D341Med (cell line): ENCODE data around the gene OR52M1.
A peak's percentile ranks its signal among the peaks of the same experiment; 100 is the strongest.
"Not testable (repeated sequence)": the region's sequence is repeated elsewhere in the genome, so short reads cannot be mapped to it uniquely, and the experiment has no call there.

Source experiments
- DNase-seq: peaks from one replicate; pipeline ENCODE4 v3.0.0; 2012; ENCODE audit warnings: low spot score

Gene OR52M1, protein sequence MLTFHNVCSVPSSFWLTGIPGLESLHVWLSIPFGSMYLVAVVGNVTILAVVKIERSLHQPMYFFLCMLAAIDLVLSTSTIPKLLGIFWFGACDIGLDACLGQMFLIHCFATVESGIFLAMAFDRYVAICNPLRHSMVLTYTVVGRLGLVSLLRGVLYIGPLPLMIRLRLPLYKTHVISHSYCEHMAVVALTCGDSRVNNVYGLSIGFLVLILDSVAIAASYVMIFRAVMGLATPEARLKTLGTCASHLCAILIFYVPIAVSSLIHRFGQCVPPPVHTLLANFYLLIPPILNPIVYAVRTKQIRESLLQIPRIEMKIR

DNA sequence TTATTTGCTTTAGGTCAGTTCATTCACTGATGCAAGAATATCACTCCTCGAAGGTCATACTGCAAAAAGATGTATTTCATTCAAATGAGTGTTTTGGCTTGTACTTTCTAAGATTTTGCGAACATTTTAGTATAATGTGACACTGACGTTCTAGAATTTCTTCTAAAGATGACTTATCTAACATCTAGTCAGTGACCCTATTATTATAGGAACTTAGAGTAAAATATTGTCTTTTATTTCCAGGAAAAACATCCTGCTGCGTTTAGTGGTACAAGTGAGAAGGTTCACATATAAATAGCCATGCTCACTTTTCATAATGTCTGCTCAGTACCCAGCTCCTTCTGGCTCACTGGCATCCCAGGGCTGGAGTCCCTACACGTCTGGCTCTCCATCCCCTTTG is at the start of gene OR52M1:
Gene OR52M1 (plus strand): TSS at position 301 of the 400 bp plus-strand sequence. CDS start 0 bp downstream, at position 301.
- DNase-seq = no peak

DNA sequence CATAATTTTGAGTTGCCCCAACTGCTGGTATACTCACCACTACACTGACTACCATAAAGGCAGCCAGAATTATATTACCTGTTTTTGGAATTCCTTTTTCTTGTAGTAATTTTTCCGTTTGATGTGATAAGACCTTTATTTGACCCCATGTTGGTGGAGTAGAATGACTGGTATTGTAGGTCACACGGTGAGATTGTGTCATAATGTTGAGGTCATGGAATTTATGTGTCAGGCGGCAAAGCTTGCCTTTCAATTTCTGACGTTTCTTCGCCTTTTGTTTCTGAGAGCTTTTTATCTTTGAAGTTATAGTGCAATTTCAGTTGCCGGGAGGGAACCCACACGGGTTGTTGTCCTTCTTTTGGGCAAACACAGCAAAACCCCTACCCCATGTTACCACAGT is 49.5 kb upstream of the OR52M1 start:
- DNase-seq = no peak

DNA sequence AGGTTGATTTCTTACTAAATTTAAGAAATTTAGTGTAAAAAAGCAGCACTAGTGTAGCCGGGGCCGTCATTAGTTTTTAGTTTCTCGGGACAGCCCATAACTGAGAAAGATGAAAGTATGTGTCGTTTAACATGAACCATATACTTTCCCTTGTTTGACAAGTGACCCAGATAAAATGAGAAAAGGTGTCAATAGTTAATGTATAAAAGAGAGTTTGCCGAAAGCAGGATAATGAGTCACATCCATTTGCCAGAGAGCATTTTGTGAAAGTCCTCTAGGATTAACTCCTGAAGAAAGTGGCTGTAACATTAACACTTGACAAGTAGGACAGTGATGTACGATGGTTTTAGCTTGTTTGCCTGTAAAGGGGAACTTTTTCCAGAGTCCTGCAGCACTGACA is 49.0 kb upstream of the OR52M1 start:
- no peak for DNase-seq

DNA sequence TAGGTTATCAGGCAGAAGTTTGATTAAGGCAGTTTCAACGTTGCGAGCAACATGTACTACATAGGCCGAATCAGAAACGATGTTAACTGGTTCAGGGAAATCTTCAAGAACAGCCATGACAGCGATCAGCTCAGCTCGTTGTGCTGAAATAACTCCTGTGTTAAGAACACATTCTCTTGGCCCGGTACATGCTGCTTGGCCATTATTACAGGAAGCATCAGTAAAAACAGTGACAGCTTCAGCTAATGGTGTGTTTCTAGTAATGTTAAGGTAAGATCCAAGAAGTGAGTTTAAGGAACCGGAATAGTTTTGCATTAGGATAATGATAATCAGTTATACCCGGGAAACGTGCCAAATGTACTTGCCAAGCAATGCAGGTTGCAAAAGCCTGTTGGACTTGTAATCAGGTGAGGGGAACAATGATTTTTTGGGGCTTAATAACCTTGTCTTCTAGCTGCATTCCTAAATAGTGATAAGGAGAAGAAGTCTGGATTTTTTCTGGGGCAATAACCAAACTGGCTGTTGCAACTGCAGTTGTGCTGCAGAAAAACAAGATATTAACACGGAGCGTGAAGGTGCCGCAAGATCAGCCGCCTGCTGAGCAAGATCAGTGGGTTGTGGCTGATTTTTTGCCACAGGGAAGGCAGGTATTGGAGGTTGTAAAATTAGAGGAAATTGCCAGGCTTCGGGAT is 48.3 kb upstream of the OR52M1 start:
- no peak for DNase-seq

DNA sequence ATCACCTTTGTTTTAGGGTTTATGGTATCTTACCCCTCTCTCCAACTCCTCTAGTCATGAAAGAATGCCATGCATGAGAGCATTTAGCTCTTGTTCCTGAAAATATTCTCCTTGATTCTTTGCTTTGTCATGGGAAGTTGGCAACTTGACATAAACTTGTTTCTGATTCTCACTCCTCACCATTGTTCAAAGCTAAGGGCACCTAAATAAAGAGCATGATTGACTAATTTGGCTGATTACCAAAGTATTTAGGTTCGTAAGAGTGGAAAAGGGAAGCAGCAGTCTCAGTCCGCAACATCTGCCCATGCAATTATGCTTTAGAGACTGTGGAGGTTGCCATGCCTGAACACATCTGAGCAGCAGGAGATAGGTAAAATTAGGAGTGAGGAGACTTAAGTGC is 36.1 kb upstream of the OR52M1 start:
- DNase-seq = no peak

DNA sequence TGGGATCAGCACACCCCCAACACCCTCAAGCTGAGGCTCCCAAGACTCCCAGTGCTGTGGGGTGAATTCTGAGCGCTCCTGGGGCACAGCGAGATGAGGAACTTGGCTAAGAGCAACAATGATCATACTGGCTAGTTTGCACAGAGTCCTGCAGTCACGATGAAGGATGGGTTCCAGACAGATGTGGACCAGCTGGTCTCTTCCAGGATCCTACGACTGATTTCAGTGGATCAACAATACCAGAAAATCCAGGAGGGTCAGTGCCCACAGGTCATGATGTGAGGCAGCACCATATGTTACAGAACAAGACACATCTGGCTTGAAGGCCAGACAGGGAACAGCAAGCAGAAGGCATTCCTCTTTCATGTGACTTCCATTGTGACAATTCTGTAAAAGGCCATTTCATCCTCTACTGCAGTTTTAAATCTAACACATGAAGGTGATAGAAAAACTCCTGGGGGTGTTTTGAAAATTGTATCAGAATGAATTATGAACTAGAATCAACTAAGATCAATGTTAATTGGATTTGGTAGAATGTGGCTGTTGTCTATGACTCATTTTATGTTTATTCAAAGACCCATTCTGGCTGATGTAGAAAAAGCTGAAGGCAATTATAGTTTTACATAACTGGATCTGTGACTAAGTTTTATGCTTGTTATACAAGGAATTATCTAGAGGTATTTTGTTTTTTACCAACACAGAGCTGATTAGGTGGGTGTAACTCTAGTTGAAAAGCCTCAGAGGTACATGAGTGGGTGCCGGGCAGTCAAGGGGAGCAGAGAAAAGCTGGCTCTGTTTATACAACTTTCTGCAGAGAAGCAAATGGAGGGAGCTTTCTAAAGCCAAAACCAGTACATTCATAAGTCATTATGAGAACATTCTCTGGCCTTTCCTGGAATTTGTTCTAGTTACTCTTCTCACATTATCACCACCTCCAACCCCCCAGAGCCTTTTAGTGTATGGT is 33.4 kb upstream of the OR52M1 start:
- no peak for DNase-seq

DNA sequence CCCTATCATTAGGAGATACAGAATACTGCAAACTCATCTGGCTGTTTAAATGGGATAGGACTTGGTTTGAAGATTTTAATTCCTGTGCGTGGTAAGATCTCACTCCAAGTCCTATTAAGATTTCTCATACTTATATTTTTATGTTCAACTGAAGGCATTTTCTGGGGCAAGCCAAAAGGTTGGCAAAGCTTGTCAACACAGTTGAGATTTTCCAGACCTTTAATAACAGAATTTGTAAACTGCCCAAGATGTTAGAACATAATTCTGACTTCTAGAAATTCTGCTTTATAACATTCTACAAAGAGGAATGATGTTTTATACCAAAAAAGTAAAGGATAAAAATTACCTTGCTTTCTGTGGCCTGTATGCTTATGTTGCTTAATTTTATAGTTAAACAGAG is 30.8 kb upstream of the OR52M1 start:
- no peak for DNase-seq

DNA sequence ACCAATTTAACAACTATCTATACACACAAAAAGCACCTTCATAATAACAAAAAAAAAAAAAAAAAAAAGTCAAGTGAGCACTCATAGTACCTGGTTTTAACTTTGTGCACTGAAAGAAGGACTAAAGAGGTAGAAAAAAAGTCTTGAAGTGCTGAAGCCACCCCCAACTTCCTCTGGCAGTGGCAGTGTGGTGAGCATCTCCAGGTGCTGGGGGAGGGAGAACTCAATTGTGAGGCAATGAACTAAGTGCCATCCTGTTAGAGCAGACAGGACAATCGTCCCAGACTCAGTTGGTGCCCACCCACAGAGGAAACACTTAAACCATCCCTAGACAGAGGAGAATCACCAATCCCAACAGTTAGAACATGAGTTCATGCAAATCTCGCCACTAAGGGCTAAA is 22.7 kb upstream of the OR52M1 start:
- DNase-seq = no peak

DNA sequence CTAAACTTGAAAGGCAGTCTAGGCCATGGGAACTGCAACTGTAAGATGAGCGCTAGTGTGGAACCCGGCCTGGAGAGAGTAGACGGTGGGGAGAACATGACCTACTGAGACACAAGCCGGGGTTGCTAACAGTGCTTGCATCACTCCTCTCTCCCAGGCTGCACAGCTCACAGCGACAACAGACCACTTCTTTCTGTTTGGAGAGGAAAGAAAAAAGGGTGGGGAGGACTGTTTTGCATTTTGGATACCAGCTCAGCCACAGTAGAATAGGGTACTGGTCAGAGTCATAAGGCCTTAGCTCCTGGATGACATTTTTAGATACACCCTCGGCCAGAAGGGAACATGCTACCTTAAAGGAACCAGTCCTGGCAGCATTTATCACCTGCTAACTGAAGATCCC is 22.2 kb upstream of the OR52M1 start:
- DNase-seq = no peak

DNA sequence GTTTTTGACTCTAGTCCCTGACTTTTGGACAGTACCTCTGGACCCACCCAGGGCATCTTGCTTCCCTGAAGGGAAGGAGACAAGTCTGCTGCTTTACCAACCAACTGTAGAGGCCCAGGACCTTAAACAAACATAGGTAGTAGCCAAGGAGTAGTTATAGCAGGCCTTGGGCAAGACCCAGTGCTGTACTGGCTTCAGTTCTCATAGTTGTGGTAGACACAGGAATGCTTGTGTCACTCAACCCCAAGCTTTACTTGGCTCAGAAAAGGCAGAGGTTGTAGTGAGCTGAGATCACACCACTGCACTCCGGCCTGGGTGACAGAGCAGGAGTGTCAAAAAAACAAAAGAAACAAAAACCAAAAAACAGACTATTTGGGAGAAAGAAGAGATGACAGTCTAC is 21.3 kb upstream of the OR52M1 start:
- no peak for DNase-seq

DNA sequence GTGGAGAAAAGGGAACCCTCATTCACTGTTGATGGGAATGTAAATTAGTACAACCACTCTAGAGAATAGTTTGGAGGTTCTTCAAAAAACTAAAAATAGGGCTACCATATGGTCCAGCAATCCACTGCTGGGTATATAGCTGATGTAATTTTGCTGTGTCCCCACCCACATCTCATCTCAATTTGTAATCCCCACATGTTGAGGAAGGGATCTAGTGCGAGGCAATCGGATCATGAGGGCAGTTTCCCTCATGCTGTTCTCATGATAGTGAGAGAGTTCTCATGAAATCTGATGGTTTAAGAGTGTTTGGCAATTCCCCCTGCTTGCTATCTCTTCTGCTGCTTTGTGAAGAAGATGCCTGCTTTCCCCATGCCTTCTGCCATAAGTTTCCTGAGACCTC is 17.1 kb upstream of the OR52M1 start:
- no peak for DNase-seq

DNA sequence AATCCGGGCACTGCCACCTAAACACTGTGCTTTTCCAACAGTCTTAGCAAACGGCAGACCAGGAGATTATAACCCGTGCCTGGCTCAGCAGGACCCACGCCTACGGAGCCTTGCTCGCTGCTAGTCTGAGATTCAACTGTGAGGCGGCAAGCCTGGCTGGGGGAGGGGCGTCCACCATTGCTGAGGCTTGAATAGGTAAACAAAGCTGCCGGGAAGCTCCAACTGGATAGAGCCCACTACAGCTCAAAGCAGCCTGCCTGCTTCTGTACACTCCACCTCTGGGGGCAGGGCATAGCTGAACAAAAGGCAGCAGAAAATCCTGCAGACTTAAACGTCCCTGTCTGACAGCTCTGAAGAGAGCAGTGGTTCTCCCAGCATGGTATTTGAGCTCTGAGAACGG is 13.3 kb upstream of the OR52M1 start:
- not testable (repeated sequence) for DNase-seq

DNA sequence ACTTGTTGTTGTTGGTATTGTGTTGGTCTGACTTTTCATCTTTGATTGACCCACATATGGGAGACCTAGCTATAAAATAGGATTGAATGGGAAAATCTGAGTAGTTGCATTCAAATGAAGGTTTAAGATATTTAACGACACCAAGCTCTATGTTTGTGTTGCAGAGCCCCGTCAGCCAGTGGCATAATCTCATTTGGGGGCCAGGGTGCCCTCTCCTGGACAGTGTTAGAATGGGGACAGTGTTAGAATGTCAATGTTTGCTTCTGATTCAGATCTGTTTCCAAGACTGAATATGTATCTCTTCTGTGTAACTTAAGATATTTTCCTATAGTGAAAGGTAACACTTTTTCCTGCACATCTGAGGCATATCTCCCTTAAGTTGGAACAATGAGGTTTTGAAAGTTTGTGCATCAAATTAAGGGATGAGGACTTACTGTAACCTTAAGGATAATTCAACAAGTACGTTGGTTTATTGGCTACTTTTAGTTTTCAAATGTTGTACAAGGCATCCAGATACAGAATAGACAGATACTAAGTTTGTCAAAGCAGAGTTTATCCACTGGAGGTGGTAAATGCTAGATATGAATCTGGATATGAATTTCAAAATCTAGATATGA is 5.3 kb upstream of the OR52M1 start:
- peak; percentile 30 for DNase-seq

DNA sequence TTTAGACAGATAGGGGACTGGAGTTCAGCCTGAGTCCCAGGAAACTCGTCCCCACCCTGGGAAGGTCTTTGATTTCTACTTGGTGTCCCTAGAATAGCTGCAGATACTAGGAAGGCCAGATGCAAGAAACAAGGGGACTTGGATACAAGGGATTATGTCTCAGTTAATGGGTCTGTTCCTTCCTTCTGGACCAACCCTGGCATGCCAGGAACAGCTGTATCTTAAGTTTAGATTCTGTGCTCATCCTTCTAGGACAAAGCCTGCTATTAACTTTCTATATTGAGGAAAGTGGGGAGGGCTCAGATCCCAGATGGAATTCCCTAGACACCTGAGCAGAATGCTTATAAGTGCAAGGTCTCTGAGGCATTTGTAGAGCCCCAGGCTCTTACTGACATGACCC is 3.9 kb upstream of the OR52M1 start:
- no peak for DNase-seq

DNA sequence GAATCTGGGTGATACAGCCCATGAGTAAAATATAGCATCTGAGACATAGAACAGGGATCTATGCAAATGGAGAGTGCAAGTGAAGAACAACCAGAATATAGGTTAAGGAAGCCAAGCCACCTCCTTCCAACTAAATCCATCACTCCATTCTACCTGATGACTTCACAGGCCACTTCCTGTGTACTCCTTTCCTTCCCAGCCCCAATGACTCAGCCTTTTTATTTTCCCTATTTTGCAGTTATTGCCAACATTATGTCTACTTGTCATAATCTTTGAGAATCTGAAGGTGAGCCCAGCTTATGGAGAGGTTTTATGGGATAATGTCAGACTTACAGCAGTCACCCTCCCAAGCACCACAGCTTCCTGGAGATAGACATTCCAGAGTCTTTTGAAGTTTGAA is 1.4 kb upstream of the OR52M1 start:
- DNase-seq = no peak

DNA sequence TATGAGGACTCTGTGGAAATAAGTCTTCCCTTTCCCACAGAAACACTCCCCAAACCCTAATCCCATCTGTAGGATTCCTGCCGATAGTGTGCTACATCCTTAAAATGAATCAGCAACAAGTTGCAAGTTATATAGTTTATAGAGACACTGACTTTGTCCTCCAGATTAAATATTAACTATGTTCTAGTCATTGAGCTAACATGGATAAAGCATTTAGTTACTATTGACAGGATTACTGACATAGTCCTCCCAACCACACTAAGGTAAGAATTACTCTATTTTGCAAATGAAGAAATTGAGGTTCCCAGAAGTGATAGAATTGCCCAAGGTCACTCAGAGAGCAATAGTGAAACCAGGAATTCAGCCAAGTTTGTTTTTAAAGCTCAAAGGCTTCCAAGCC is 1.9 kb downstream of the OR52M1 start:
- DNase-seq = no peak

DNA sequence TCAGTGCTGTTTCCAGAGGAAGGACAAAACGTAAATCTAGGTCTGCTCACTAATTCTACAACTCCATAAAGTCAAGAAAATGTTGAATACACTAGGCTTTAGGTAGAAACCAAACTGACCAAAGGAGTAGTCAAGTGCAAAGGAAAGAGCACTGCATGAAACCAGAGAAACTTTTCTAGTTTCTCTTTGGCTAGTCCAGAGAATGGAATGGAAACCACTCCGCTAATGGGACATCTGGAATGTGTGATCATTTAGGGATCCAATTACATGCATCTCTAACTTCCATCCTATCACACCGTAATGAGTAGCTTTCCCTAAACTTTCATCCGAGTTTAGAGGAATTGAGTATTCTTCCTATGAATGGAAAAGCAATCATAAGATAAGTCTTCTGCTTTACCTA is 2.4 kb downstream of the OR52M1 start:
- no peak for DNase-seq

DNA sequence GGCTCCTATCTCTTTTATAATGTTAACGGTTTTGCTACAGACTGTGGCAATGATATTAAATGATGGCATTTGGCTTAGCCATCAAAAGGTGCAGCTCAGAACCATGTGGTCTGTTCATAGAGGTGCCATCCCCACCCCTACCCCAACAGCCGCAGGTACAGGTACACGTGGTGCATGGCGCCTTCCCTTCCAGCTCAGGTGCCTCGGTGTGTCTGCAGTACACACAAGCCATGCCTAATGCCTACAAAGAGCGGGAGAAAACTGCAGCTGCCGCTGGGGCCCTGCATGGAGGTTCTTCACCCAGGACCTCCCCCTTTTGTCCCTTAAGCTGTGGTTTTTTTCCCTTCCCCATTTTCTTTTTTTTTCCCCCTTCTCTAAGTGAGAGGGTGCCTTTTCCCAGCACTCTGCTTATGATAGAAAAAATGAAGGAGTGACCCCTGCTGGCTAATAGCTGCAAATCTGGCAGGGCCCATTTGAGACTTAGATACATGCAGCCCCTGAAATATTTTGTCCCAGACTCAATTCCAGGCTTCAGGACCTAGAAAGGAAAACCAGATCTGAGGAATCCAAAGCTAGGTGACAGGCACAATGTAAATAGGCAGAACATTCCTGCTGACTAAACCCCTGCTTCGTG is 6.5 kb downstream of the OR52M1 start:
- no peak for DNase-seq

DNA sequence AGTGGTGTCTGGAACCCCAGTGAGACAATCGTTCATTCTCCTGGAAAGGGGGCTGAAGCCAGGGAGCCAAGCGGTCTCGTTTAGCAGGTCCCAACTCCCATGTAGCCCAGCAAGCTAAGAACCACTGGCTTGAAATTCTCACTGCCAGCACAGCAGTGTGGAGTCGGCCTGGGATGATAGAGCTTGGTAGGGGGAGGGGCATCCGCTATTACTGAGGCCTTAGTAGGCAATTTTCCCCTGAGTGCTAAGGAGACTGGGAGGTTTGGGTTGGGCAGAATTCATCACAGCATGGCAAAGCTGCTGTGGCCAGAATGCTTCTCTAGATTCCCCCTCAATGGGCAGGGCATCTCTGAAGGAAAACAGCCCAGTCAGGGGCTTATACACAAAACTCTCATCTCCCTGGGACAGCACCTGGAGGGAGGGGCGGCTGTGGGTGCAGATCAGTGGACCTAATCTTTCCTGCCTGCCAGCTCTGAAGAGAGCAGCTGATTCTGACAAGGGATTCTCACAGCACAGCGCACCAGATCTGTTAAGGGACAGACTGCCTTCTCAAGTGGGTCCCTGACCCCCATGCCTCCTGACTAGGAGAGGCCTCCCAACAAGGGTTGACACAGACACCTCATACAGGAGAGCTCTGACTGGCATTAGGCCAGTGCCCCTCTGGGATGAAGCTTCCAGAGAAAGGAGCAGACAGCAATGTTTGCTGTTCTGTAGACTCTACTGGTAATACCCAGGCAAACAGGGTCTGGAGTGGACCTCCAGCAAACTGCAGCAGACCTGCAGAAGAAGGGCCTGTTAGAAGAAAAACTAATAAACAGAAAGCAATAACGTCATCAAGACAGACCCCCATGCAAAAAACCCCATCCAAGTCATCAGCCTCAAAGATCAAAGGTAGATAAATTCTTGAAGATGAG is 14.8 kb downstream of the OR52M1 start:
- DNase-seq = no peak

DNA sequence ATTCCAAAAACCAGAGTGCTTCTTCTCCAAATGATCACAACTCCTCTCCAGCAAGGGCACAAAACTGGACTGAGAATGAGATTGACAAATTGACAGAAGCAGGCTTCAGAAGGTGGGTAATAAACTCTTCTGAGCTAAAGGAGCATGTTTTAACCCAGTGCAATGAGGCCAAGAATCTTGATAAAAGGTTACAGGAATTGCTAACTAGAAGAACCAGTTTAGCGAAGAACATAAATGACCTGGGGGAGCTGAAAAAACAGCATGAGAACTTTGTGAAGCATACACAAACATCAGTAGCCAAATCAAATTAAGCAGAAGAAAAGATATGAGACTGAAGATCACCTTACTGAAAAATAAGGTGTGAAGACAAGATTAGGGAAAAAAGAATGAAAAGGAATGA is 15.5 kb downstream of the OR52M1 start:
- no peak for DNase-seq

DNA sequence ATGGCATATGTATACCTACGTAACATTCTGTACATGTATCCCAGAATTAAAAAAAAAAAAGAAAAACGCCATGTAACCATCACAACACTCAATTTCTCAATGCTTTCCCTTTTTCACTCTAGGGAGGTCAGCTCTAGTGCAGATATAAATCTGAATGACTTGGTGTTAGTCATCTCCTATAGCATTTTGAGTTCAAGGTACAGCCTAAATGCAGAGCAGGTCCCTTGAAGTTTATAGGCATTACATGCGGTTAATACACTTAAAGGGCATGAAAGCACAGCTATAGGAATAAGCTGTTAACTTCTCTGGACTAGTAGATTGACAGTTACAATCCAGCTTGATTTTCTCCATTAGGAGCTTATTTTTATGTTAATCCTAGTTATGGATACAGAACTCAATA is 20.4 kb downstream of the OR52M1 start:
- DNase-seq = no peak
